GM12801 (cell line): ENCODE data around the gene HOOK2.

Experiments
- TF ChIP-seq, protein P1 (sequence below): IDR thresholded peaks from one replicate; pipeline ENCODE4 v1.5.1; 2011; ENCODE audit warnings: control low read depth; ENCODE audit not compliant: insufficient read length; ENCODE audit errors: extremely low read depth

Gene HOOK2

DNA sequence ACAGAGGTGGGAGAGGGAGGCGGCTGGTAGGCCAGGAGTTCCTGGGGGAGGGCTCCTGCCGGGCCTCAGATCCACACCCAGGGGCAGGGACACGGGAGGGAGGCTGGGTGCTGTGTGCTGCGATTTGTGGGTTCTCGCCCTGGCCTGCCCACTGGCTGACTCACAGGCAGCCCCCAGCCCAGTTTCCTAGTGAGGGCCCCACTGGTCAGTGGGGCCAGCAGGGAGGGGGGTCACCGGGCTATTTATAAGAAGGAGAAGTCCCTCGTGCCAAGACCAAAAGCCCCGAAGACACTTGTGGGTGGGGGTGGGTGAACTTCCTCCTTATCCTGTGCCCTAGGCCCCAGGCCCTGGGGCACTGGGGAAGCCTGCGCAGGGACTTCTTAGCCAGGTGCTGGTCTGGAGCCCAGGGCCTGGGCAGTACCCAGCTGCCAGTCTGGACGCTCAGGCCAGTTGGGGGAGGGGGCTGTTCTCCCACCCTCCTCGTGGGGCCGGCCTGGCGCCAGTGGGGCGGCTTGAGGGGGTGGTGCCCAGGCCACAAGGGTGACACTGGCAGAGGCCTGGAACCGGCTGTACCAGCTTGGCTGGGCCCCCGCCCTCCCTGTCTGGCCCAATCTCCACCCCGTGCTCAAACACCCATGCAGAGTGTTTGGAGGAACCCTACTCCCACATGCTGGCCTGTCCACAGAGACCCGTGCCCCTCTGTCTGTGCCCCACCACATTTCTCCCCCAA, 11.0 kb upstream of the HOOK2 start:
- TF ChIP-seq, protein P1, sequence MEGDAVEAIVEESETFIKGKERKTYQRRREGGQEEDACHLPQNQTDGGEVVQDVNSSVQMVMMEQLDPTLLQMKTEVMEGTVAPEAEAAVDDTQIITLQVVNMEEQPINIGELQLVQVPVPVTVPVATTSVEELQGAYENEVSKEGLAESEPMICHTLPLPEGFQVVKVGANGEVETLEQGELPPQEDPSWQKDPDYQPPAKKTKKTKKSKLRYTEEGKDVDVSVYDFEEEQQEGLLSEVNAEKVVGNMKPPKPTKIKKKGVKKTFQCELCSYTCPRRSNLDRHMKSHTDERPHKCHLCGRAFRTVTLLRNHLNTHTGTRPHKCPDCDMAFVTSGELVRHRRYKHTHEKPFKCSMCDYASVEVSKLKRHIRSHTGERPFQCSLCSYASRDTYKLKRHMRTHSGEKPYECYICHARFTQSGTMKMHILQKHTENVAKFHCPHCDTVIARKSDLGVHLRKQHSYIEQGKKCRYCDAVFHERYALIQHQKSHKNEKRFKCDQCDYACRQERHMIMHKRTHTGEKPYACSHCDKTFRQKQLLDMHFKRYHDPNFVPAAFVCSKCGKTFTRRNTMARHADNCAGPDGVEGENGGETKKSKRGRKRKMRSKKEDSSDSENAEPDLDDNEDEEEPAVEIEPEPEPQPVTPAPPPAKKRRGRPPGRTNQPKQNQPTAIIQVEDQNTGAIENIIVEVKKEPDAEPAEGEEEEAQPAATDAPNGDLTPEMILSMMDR, result no peak

DNA sequence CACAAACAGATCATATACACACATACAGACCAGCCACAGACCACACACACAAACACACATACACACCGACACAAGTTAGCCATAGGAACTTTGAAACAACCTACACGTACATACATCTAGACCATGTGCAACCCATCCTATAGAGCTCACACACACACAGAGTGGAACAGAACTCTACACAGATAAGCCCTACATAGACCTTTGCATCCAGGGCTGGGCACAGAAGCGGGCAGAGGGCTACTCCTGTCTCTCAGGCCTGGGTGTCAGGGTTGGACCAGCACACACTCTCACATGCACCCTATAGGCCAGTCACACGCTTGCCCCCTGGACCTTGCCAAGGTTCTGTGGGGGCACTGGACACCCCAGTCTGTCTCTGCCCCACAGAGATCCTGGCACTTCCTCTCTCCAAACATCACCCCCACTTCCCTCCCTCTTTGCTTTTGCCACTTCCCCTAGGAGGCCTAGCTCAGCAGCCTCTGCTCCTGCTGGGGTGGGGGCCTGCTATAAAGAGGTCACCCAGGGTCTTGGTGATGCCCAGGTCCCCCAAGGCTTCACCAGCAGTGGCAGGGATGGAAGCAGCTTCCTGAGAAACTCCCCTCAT, 10.2 kb upstream of the HOOK2 start:
- TF ChIP-seq, protein P1, result no peak

DNA sequence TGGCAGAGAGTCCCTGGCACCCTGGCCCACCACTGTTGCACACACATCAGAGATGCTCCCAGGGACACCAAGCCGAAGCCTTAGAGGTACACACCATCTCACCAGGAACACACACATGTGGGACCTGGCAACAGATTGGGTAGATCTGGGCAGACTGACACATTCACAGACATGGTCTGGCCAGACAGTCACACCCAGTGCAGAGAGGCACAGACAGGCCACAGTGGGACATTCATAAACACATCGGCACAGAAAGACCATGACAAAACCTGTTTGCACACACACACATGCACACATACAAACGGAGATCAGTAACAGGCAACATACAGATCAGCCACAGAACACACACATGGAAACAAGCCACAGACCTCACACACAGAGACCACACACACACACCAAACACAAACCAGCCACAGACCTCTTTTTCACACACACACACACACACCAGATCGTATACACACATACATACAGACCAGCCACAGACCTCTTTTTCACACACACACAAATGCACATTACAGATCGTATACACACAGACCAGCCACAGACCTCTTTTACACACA, 9.6 kb upstream of the HOOK2 start:
- TF ChIP-seq, protein P1, result no peak

DNA sequence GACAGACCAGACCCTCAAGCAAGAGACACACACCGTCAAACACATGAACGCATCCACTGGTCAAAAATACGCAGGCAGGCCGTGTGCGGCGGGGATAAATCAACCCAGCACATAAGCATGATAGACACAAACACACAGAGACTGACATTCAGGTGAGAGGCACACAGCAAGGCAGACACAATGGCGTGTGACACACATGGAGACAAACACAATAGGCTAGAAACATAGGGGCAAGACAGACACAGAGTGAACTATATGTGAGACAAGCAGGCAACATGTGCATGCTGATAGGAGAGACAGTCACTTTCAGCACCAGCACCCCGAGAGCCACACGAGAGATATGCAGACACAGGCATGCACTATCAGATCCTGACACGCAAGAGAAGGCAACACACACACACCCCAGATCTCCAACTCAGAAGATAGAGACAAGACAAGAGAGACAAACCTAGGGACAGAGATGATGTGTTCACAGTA, 9.1 kb upstream of the HOOK2 start:
- TF ChIP-seq, protein P1, result no peak

DNA sequence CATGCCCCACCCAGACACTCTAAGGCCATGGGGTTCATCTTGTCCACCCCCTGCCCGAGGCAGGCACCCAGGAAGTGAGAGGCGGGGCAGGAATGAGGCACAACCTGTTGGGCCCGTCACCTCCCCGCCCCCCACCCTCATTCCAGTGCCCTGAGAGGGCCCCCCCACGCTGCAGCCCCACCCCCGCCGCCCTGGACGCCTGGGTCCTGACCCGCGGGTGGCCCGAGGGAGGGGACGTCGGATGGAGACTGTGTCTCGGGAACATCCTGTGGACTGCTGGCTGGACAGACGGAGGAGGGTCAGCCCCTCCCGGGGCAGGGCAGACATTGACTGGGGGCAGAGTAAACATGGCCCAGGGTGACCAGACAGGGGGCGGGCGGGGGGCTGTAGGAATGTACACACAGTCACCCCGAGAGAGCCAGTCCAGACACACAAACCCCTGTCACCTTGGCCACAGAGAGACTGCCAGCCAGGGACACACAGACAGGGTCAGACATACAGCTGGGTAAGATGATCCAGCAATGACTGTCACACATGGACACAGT, 8.6 kb upstream of the HOOK2 start:
- TF ChIP-seq, protein P1, result no peak

DNA sequence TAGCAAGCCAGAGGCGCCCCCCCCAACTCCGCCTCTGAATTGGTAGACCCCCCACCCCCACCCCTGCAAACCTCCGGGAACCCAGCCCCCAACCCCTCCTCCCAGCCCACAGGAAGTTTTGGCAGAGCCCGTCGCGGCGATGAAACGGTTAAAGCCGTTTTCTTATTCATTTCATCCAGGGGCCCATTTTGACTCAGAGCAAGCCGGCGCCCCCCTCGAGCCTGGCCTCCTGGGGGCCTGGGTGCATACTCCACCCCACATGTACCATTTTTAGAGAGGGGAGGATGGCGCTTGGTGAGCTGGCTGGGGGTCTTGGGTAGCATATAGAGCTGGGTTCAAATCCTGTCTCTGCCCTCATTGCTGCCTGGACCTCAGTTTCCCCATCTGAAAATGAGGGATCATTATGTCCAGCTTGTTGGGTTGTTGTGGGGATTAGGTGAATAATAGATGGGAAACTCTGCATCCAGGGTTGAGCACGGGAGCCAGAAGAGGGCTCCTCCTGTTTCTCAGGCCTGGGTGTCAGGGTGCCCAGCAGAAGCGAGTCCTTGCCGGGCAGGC, 8.0 kb upstream of the HOOK2 start:
- TF ChIP-seq, protein P1, result no peak
